Heart left ventricle (tissue), 16 donors: ENCODE data around the gene ACAD10. TPM values are rescaled to one million over a fixed set of nuclear protein-coding genes. Genes with fewer than 3 reads are reported as not detected.
"Not testable (repeated sequence)": the region's sequence is repeated elsewhere in the genome, so short reads cannot be mapped to it uniquely, and the experiment has no call there.

ENCODE experiments used
- ATAC-seq, 4 donors: fragments of 200-7000 bp; cut with Tn5 transposase; one replicate each; pipeline ENCODE4 v1.9.1; 2020 to 2022; ENCODE audit warnings: moderate library complexity in 4 of 4, mild to moderate bottlenecking in 3 of 4, moderate number of reproducible peaks in 1 of 4
- DNase-seq, 5 donors: peaks; one replicate each; pipeline ENCODE4 v3.0.0-alpha.2; 2020
- H3K27ac ChIP-seq, 12 donors: fragments of 200-600 bp; sonication (generic) in 4 of 12; one replicate each; pipeline versions ENCODE4 v1.5.0 to v1.8.0; 2016 to 2022; ENCODE audit warnings: mild to moderate bottlenecking in 2 of 12
- H3K27me3 ChIP-seq, 9 donors: fragments of 200-600 bp; sonication (generic) in 2 of 9; one replicate each; pipeline versions ENCODE4 v1.5.1 to v1.8.0; 2016 to 2022; ENCODE audit warnings: mild to moderate bottlenecking in 3 of 9
- H3K36me3 ChIP-seq, 9 donors: fragments of 200-600 bp; sonication (generic) in 2 of 9; one replicate each; pipeline versions ENCODE4 v1.5.0 to v1.8.0; 2018 to 2022; ENCODE audit warnings: mild to moderate bottlenecking in 2 of 9
- H3K4me1 ChIP-seq, 12 donors: fragments of 200-600 bp; sonication (generic) in 4 of 12; one replicate each; pipeline versions ENCODE4 v1.5.0 to v1.8.0; 2016 to 2022; ENCODE audit warnings: mild to moderate bottlenecking in 3 of 12
- H3K4me3 ChIP-seq, 12 donors: fragments of 200-600 bp; sonication (generic) in 4 of 12; one replicate each; pipeline versions ENCODE4 v1.5.0 to v1.8.0; 2017 to 2022; ENCODE audit warnings: mild to moderate bottlenecking in 9 of 12, moderate library complexity in 4 of 12
- H3K9me3 ChIP-seq, 12 donors: fragments of 200-600 bp; sonication (generic) in 4 of 12; one replicate each; pipeline versions ENCODE4 v1.5.0 to v1.8.0; 2016 to 2022; ENCODE audit warnings: mild to moderate bottlenecking in 1 of 12
- CTCF ChIP-seq, 12 donors: fragments of 200-600 bp; sonication (generic) in 4 of 12; IDR thresholded peaks; one replicate each; pipeline versions ENCODE4 v1.5.0 to v1.8.0; 2018 to 2022; ENCODE audit warnings: antibody characterized with exemption in 12 of 12, mild to moderate bottlenecking in 5 of 12
- POLR2A ChIP-seq, 2 donors: fragments of 450-650 bp; IDR thresholded peaks; one replicate each; pipeline ENCODE4 v1.6.1; 2017; ENCODE audit warnings: antibody characterized with exemption in 2 of 2, mild to moderate bottlenecking in 2 of 2, moderate library complexity in 2 of 2
- WGBS, 4 donors: extraction: QIAGEN DNeasy Blood & Tissue Kit in 2 of 4; methylation state at CpG; one replicate each; pipeline versions ENCODE4 v1.1.5 to v1.1.7; 2013 to 2018; 5-methylcytosine and 5-hydroxymethylcytosine counted together
- intact Hi-C, 10 donors: fragments of 100-400 bp; cut with DNase I; formaldehyde crosslinking; loops; one replicate each; pipeline versions ENCODE4 v1.11.1 to v1.14.2; 2022
- polyA plus RNA-seq, 2 donors: library from polyadenylated mRNA; stranded (reverse); fragments of 200-250 nt; gene quantifications; one replicate each; pipeline ENCODE4 v1.2.3, GENCODE V29; 2013
- total RNA-seq, 9 donors: library from RNA; depleted of rRNA in 2 of 9; stranded (reverse); fragments of >200 nt in 2 of 9; fragmentation: NEBNext Ultra II Directional in 3 of 9; extraction: Animal tissue kit (Norgen Biotek cat#: 25700) in 3 of 9; gene quantifications; one replicate each; pipeline versions ENCODE4 v1.1.0 to v1.2.4, GENCODE V29; 2016 to 2023
- donor health status: ischemic (EF 13 %, LVEDD 7.1; RV severe dilation, severe dysfunction).
- donor health status: healthy with polysubstance abuse.
- donor health status: DM: no; HTN: yes; CAD: no.
- donor health status: DM: no; HTN: no; CAD: no.
- donor health status: ischemic (EF 25% LVEDD 6.9; RV normal size, moderate dysfunction).
- donor health status: ischemic (EF 25% LVEDD 5.7; RV mildly dilated, moderate dysfunction).
- donor health status: healthy.
- donor health status: DM: yes; HTN: yes; CAD: no.
- donor health status: ischemic (EF 35%, LVEDD 5.7; RV mildly dilated, moderate dysfunction).
- donor health status: nonischemic (EF 11% LVEDD 7.7; RV severe dilation, severe dysfunction).
- donor health status: DM: yes; HTN: yes; CAD: no.
- donor health status: PGD.
- donor health status: ischemic (EF 29% LVEDD 5.4; RV normal size, mild dysfunction).
- donor health status: nonischemic (EF 23%, LVEDD 6.1; RV moderate dilation, normal function).

ACAD10 gene
- total and polyA plus RNA-seq, 11 donors, result 10.7 to 46.0 (median 27.8) TPM

- no peaks in the 10 kb centered on the region for H3K4me1 ChIP-seq
- no peak for ATAC-seq
- TF ChIP-seq POLR2A (IDR thresholded peaks at IDR 0.05) (no peak), CTCF (IDR thresholded peaks at IDR 0.05) (no peak)
- H3K27ac ChIP-seq, result no peak overlapping the region
- no peak overlapping the region for H3K4me3 ChIP-seq
- DNase-seq, result no peak
- no peaks in the 10 kb centered on the region for H3K9me3 ChIP-seq
- H3K27me3 ChIP-seq, result no peaks in the 10 kb centered on the region
- peaks cover 0 to 91% (median 74%) of the 10 kb centered on the region in 9 donors for H3K36me3 ChIP-seq
- 96 to 100% (median 99%) methylated on average over 2 of the region's 2 CpGs for WGBS, 4 donors
- intact Hi-C loops, result no loop called here
These were observed 42.9 kb downstream of the ACAD10 start for GRCh38 chr12:111728795-111729194.

GRCh38 chr12:111730420-111730819 is 44.6 kb downstream of the ACAD10 start:
- no peak for TF ChIP-seq CTCF (IDR thresholded peaks at IDR 0.05)
- TF ChIP-seq POLR2A (IDR thresholded peaks at IDR 0.05), result no peak
- DNase-seq, result no peak
- Histone ChIP-seq H3K4me1 (no peaks in the 10 kb centered on the region), H3K27me3 (no peaks in the 10 kb centered on the region), H3K36me3 (peaks cover 0 to 99% (median 80%) of the 10 kb centered on the region in 9 donors), H3K9me3 (no peaks in the 10 kb centered on the region), H3K4me3 (no peak overlapping the region), H3K27ac (no peak overlapping the region)
- ATAC-seq, result no peak
- 85 to 88% (median 86%) methylated on average over 9 of the region's 9 CpGs for WGBS, 4 donors
- intact Hi-C loops, result no loop called here

- H3K9me3 ChIP-seq, result no peaks in the 10 kb centered on the region
- H3K27ac ChIP-seq, result no peak overlapping the region
- peak in 1 of 5 donors; percentile 10 for DNase-seq
- TF ChIP-seq POLR2A (IDR thresholded peaks at IDR 0.05) (no peak), CTCF (IDR thresholded peaks at IDR 0.05) (no peak)
- no peak overlapping the region for H3K4me3 ChIP-seq
- no peaks in the 10 kb centered on the region for H3K4me1 ChIP-seq
- WGBS, 4 donors, result 82 to 94% (median 91%) methylated on average over 4 of the region's 4 CpGs
- intact Hi-C loops, result no loop called here
- ATAC-seq, result no peak
- peaks cover 0 to 100% (median 80%) of the 10 kb centered on the region in 9 donors for H3K36me3 ChIP-seq
- no peaks in the 10 kb centered on the region for H3K27me3 ChIP-seq
These were observed 46.9 kb downstream of the ACAD10 start for GRCh38 chr12:111732786-111733185.

- no peaks in the 10 kb centered on the region for H3K9me3 ChIP-seq
- TF ChIP-seq POLR2A (IDR thresholded peaks at IDR 0.05) (no peak), CTCF (IDR thresholded peaks at IDR 0.05) (no peak)
- no peak overlapping the region for H3K27ac ChIP-seq
- intact Hi-C loops, result no loop called here
- H3K27me3 ChIP-seq, result no peaks in the 10 kb centered on the region
- no peak overlapping the region for H3K4me3 ChIP-seq
- H3K36me3 ChIP-seq, result peaks cover 0 to 100% (median 79%) of the 10 kb centered on the region in 9 donors
- no peaks in the 10 kb centered on the region for H3K4me1 ChIP-seq
- peak in 1 of 5 donors; percentile 22 for DNase-seq
- ATAC-seq, result no peak
- 86 to 89% (median 88%) methylated on average over 8 of the region's 8 CpGs for WGBS, 4 donors
These were observed 47.6 kb downstream of the ACAD10 start for GRCh38 chr12:111733340-111733915.

GRCh38 chr12:111739524-111739923 is 53.7 kb downstream of the ACAD10 start:
- H3K27me3 ChIP-seq, H3K4me3 ChIP-seq, H3K9me3 ChIP-seq, intact Hi-C loops, H3K27ac ChIP-seq, DNase-seq, ATAC-seq: not testable (repeated sequence)
- H3K4me1 ChIP-seq, result peaks cover 0 to 14% (median 9%) of the 10 kb centered on the region in 12 donors
- WGBS, 4 donors, result 95 to 99% (median 98%) methylated on average over 9 of the region's 9 CpGs
- peaks cover 0 to 79% (median 42%) of the 10 kb centered on the region in 9 donors for H3K36me3 ChIP-seq
